ENCODE measurements around the gene GNB1L.

Gene GNB1L

DNA sequence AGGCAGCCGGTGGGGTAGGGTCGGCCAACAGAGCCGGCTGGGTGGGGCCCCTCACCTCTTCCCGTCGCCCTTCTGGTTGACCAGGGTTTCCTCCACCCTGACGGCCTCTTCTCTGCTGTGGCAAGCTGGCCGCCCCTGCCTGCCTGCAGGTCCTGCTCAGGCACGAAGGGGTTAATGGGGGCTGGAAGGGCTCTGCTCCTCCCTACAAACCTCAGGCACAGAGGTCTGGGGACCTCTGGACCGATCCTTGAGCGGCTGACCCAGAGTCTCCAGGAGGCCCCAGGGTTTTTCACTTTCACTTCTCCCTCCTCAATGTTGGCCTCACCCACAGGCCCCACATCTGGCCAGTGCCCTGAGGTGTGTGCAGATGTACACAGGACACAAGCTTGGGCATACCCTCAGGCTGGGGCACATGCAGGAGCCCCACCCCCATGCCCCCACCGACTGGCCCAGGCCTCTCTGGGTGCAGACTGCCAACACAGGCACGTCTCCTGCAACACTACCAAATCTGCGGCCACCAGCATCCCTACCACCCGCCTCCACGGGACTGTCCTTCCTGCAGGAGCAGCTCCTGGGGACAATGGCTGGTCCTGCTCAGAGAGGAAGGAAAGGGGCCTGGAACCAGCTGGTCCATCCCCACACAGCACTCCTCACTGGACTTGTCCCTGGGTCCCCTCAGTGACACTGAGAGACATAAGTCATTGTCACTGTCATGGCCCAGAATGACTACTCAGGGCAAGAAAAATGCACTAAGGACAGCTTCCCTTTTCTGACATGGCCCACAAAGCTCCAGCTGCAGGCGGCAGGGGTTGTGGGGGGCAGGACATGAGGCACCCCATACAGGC lies 97.3 kb downstream of the GNB1L start:
- Histone ChIP-seq H3K4me1 (ENCODE audit: insufficient read depth, insufficient read length) (peaks cover 18% of the 10 kb centered on the region), H3K4me3 (ENCODE audit: insufficient read length, low read depth) (peak overlapping the region; percentile 2), H3K27me3 (ENCODE audit: insufficient read depth, insufficient read length) (peaks cover 89% of the 10 kb centered on the region)

DNA sequence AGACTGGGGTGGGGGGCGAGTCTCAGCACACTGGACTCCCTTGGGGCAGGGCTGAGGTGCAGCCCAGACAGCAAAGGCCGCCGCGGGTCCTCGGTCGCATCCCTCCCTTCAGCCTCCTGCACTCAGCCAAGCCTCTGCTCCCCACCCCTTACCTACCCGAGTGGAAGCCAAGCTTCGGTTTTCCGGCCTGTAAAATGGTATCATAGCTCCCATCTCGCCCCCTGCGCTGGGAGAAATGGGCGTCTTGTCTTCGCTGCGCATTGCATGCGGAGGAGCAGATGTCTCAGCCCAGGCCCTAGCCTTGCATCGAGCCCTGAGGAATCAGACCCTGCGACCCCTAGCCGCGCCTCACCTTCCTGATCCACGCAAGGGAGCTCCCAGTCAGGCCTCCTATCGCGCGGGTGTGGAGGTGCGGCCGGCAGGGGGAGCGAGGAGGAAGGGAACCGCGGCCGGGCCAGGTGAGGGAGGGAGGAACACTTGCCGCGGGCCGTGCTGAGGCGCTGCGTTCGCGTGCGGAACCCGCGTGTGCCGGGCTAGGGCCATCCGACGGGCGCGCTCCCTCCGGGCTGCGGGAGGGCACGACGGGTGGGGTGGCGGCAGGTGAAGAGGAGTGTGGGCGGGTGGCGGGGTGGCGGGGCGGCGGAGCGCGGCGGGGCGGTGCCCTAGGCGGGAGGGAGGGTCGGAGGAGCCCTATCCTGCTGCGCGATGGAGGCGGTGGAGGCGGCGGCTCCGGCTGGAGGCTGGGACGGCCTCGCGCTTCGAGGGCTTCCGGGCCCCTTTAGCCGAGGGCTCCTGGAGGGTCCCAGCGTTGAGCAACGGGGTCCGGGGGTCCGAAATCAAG lies 98.2 kb downstream of the GNB1L start:
- no peak for DNase-seq (ENCODE audit: low read depth, low spot score)
- Histone ChIP-seq H3K9ac (ENCODE audit: insufficient read length, low read depth) (peak overlapping the region; percentile 16), H3K4me1 (ENCODE audit: insufficient read depth, insufficient read length) (peaks cover 22% of the 10 kb centered on the region), H3K4me3 (ENCODE audit: insufficient read length, low read depth) (peak overlapping the region; percentile 21), H3K36me3 (ENCODE audit: insufficient read depth, insufficient read length, low read length) (no peaks in the 10 kb centered on the region), H3K9me3 (ENCODE audit: insufficient read depth, low read length) (no peaks in the 10 kb centered on the region), H3K27me3 (ENCODE audit: insufficient read depth, insufficient read length) (peaks cover 80% of the 10 kb centered on the region)
- TF ChIP-seq ZNF274 (IDR thresholded peaks at IDR 0.05; ENCODE audit: low read depth, low read length) (no peak), SUZ12 (IDR thresholded peaks at IDR 0.05; ENCODE audit: extremely low read depth, insufficient read depth, insufficient read length) (peak; percentile 48), YY1 (IDR thresholded peaks at IDR 0.05; ENCODE audit: insufficient read depth, insufficient read length) (no peak)

More for the DNA sequence above, 97.3 kb downstream of the GNB1L start:
- no peak for DNase-seq (ENCODE audit: low read depth, low spot score)
- peak overlapping the region; percentile 16 for H3K9ac ChIP-seq (ENCODE audit: insufficient read length, low read depth)
- H3K9me3 ChIP-seq (ENCODE audit: insufficient read depth, low read length) = no peaks in the 10 kb centered on the region
- no peaks in the 10 kb centered on the region for H3K36me3 ChIP-seq (ENCODE audit: insufficient read depth, insufficient read length, low read length)
- TF ChIP-seq ZNF274 (IDR thresholded peaks at IDR 0.05; ENCODE audit: low read depth, low read length) (no peak), SUZ12 (IDR thresholded peaks at IDR 0.05; ENCODE audit: extremely low read depth, insufficient read depth, insufficient read length) (no peak), YY1 (IDR thresholded peaks at IDR 0.05; ENCODE audit: insufficient read depth, insufficient read length) (no peak)

- TF ChIP-seq YY1 (IDR thresholded peaks at IDR 0.05; ENCODE audit: insufficient read depth, insufficient read length) (no peak), SUZ12 (IDR thresholded peaks at IDR 0.05; ENCODE audit: extremely low read depth, insufficient read depth, insufficient read length) (peak; percentile 80), ZNF274 (IDR thresholded peaks at IDR 0.05; ENCODE audit: low read depth, low read length) (no peak)
- peak overlapping the region; percentile 24 for H3K4me3 ChIP-seq (ENCODE audit: insufficient read length, low read depth)
- H3K4me1 ChIP-seq (ENCODE audit: insufficient read depth, insufficient read length) = peaks cover 24% of the 10 kb centered on the region
- no peaks in the 10 kb centered on the region for H3K9me3 ChIP-seq (ENCODE audit: insufficient read depth, low read length)
- no peak for DNase-seq (ENCODE audit: low read depth, low spot score)
- H3K9ac ChIP-seq (ENCODE audit: insufficient read length, low read depth) = peak overlapping the region; percentile 50
- peaks cover 74% of the 10 kb centered on the region for H3K27me3 ChIP-seq (ENCODE audit: insufficient read depth, insufficient read length)
- H3K36me3 ChIP-seq (ENCODE audit: insufficient read depth, insufficient read length, low read length) = no peaks in the 10 kb centered on the region
These were observed 98.9 kb downstream of the GNB1L start for GRCh38 chr22:19755722-19756287.

- Histone ChIP-seq H3K36me3 (ENCODE audit: insufficient read depth, insufficient read length, low read length) (no peaks in the 10 kb centered on the region), H3K9me3 (ENCODE audit: insufficient read depth, low read length) (no peaks in the 10 kb centered on the region), H3K9ac (ENCODE audit: insufficient read length, low read depth) (peak overlapping the region; percentile 50), H3K4me3 (ENCODE audit: insufficient read length, low read depth) (peak overlapping the region; percentile 24), H3K4me1 (ENCODE audit: insufficient read depth, insufficient read length) (peaks cover 24% of the 10 kb centered on the region), H3K27me3 (ENCODE audit: insufficient read depth, insufficient read length) (peaks cover 73% of the 10 kb centered on the region)
- TF ChIP-seq YY1 (IDR thresholded peaks at IDR 0.05; ENCODE audit: insufficient read depth, insufficient read length) (no peak), ZNF274 (IDR thresholded peaks at IDR 0.05; ENCODE audit: low read depth, low read length) (no peak), SUZ12 (IDR thresholded peaks at IDR 0.05; ENCODE audit: extremely low read depth, insufficient read depth, insufficient read length) (no peak)
- DNase-seq (ENCODE audit: low read depth, low spot score) = no peak
These were observed 99.4 kb downstream of the GNB1L start for GRCh38 chr22:19755145-19755710.

- Histone ChIP-seq H3K9ac (ENCODE audit: insufficient read length, low read depth) (peak overlapping the region; percentile 21), H3K4me3 (ENCODE audit: insufficient read length, low read depth) (no peak overlapping the region), H3K9me3 (ENCODE audit: insufficient read depth, low read length) (no peaks in the 10 kb centered on the region), H3K36me3 (ENCODE audit: insufficient read depth, insufficient read length, low read length) (no peaks in the 10 kb centered on the region), H3K4me1 (ENCODE audit: insufficient read depth, insufficient read length) (peaks cover 28% of the 10 kb centered on the region), H3K27me3 (ENCODE audit: insufficient read depth, insufficient read length) (peaks cover 68% of the 10 kb centered on the region)
- no peak for DNase-seq (ENCODE audit: low read depth, low spot score)
- TF ChIP-seq SUZ12 (IDR thresholded peaks at IDR 0.05; ENCODE audit: extremely low read depth, insufficient read depth, insufficient read length) (no peak), YY1 (IDR thresholded peaks at IDR 0.05; ENCODE audit: insufficient read depth, insufficient read length) (no peak), ZNF274 (IDR thresholded peaks at IDR 0.05; ENCODE audit: low read depth, low read length) (no peak)
These were observed 100.0 kb downstream of the GNB1L start for GRCh38 chr22:19754701-19755144.

DNA sequence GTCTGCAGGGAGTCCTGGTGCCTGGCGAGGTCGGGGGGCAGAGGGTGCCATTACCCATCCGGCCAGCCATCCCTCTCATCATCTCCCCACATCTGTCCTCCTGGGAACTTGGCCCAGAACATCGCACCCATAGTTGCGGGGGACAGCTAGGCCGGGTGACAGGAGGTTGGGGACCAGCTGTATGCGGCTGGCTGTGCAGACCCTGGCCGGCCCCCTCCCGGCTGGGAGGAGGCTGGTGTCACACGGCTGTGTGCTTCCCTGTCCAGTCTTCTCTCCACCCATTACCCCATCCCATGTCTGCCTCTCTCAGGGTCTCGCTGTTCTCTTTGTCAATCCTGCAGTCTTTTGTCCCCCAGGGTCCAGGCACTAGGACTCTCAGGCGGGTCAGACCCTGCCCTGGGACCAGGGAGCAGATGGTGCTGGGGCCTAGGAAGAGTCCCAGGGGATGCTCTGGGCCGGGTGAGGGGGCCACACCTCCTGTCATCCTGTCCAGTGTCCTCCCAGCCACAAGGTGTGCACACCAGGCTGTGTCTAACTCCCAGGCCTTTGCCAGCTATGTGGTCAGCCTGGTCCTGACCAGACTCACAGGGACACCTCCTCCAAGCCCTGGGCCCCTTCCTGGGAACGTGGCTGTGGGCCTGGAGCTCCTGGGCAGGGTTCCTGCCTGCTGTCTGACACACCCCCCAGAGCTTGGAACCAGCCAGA lies 100.5 kb downstream of the GNB1L start:
- DNase-seq (ENCODE audit: low read depth, low spot score) = no peak
- peaks cover 25% of the 10 kb centered on the region for H3K4me1 ChIP-seq (ENCODE audit: insufficient read depth, insufficient read length)
- TF ChIP-seq YY1 (IDR thresholded peaks at IDR 0.05; ENCODE audit: insufficient read depth, insufficient read length) = no peak
- no peak for TF ChIP-seq SUZ12 (IDR thresholded peaks at IDR 0.05; ENCODE audit: extremely low read depth, insufficient read depth, insufficient read length)
- no peak for TF ChIP-seq ZNF274 (IDR thresholded peaks at IDR 0.05; ENCODE audit: low read depth, low read length)
- no peak overlapping the region for H3K9ac ChIP-seq (ENCODE audit: insufficient read length, low read depth)
- no peaks in the 10 kb centered on the region for H3K36me3 ChIP-seq (ENCODE audit: insufficient read depth, insufficient read length, low read length)
- peaks cover 62% of the 10 kb centered on the region for H3K27me3 ChIP-seq (ENCODE audit: insufficient read depth, insufficient read length)
- no peak overlapping the region for H3K4me3 ChIP-seq (ENCODE audit: insufficient read length, low read depth)
- no peaks in the 10 kb centered on the region for H3K9me3 ChIP-seq (ENCODE audit: insufficient read depth, low read length)

Measured in NT2/D1 (cell line).